HepG2 (cell line): Measurements from ENCODE around the gene DGAT2.

Experiments used
- EP300 ChIP-seq, 3 experiments: sonication (generic) in 1 of 3; formaldehyde crosslinking in 1 of 3; IDR thresholded peaks; 2 replicates each; pipeline versions ENCODE4 v1.5.1 to v1.6.1; 2011 to 2020; ENCODE audit warnings: low read depth in 2 of 3, low read length in 2 of 3, borderline replicate concordance in 1 of 3, improper control_type of control experiment in 1 of 3, mild to moderate bottlenecking in 1 of 3, missing genetic modification reagents in 1 of 3, moderate library complexity in 1 of 3
- GTF2F1 ChIP-seq: fragments of 150-350 bp; IDR thresholded peaks from 2 replicates; pipeline ENCODE4 v1.6.1; 2014; ENCODE audit warnings: low read length
- POLR2A ChIP-seq, 2 experiments: IDR thresholded peaks; 2 replicates each; pipeline ENCODE4 v1.6.1; 2011; ENCODE audit warnings: low read depth in 2 of 2, low read length in 2 of 2, mild to moderate bottlenecking in 1 of 2, moderate library complexity in 1 of 2; ENCODE audit not compliant: insufficient read depth in 1 of 2
- SP4 ChIP-seq: sonication (generic); formaldehyde crosslinking; IDR thresholded peaks from 2 replicates; pipeline ENCODE4 v1.8.1; 2023; ENCODE audit warnings: mild to moderate bottlenecking, missing genetic modification reagents
- ZNF432 ChIP-seq: sonication (generic); formaldehyde crosslinking; IDR thresholded peaks from 2 replicates; pipeline ENCODE4 v1.5.0; 2020; ENCODE audit warnings: missing genetic modification reagents, mild to moderate bottlenecking, borderline replicate concordance
- TF ChIP-seq, protein P1 (sequence below): sonication (generic); formaldehyde crosslinking; IDR thresholded peaks from 2 replicates; pipeline ENCODE4 v1.4.0; 2020; ENCODE audit warnings: mild to moderate bottlenecking, missing genetic modification reagents
- TF ChIP-seq, protein P2 (sequence below): sonication (generic); formaldehyde crosslinking; IDR thresholded peaks from 2 replicates; pipeline ENCODE4 v1.5.1; 2020; ENCODE audit warnings: mild to moderate bottlenecking, missing genetic modification reagents, moderate library complexity
- TF ChIP-seq, protein P3 (sequence below): sonication (generic); formaldehyde crosslinking; IDR thresholded peaks from 2 replicates; pipeline ENCODE4 v1.4.0; 2020; ENCODE audit warnings: missing genetic modification reagents, borderline replicate concordance

DNA sequence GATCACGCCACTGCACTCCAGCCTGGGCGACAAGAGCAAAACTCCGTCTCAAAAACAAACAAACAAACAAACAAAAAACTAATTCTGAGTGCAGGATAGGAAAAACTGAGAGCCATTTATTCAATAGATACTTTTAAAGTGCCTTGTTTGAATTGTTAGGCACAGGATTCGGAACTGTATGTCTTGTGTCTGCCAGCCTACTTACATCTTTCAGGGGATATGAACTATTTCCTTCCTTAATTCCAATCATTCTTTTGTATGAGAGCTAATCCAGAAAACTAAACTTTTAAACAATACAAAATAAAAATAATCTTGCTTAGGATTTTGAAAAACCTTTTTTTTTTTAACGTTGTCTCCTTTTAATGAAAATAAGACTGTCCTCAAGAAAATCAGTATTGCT is 59.0 kb downstream of the DGAT2 start:
- TF ChIP-seq SP4 (no peak), GTF2F1 (no peak), ZNF432 (CRISPR knock-in tag) (no peak), POLR2A (IDR thresholded peaks at IDR 0.05; ENCODE audit: insufficient read depth in 1 of 2, low read depth in 2 of 2, low read length in 2 of 2) (no peak), EP300 (IDR thresholded peaks at IDR 0.05; ENCODE audit: low read depth in 2 of 2, low read length in 2 of 2) (no peak), EP300 (CRISPR knock-in tag; IDR thresholded peaks at IDR 0.05; ENCODE audit: borderline replicate concordance) (no peak)
- TF ChIP-seq, protein P1, sequence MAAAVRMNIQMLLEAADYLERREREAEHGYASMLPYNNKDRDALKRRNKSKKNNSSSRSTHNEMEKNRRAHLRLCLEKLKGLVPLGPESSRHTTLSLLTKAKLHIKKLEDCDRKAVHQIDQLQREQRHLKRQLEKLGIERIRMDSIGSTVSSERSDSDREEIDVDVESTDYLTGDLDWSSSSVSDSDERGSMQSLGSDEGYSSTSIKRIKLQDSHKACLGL: no peak
- TF ChIP-seq, protein P2, sequence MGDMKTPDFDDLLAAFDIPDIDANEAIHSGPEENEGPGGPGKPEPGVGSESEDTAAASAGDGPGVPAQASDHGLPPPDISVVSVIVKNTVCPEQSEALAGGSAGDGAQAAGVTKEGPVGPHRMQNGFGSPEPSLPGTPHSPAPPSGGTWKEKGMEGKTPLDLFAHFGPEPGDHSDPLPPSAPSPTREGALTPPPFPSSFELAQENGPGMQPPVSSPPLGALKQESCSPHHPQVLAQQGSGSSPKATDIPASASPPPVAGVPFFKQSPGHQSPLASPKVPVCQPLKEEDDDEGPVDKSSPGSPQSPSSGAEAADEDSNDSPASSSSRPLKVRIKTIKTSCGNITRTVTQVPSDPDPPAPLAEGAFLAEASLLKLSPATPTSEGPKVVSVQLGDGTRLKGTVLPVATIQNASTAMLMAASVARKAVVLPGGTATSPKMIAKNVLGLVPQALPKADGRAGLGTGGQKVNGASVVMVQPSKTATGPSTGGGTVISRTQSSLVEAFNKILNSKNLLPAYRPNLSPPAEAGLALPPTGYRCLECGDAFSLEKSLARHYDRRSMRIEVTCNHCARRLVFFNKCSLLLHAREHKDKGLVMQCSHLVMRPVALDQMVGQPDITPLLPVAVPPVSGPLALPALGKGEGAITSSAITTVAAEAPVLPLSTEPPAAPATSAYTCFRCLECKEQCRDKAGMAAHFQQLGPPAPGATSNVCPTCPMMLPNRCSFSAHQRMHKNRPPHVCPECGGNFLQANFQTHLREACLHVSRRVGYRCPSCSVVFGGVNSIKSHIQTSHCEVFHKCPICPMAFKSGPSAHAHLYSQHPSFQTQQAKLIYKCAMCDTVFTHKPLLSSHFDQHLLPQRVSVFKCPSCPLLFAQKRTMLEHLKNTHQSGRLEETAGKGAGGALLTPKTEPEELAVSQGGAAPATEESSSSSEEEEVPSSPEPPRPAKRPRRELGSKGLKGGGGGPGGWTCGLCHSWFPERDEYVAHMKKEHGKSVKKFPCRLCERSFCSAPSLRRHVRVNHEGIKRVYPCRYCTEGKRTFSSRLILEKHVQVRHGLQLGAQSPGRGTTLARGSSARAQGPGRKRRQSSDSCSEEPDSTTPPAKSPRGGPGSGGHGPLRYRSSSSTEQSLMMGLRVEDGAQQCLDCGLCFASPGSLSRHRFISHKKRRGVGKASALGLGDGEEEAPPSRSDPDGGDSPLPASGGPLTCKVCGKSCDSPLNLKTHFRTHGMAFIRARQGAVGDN (CRISPR knock-in tag): no peak
- TF ChIP-seq, protein P3, sequence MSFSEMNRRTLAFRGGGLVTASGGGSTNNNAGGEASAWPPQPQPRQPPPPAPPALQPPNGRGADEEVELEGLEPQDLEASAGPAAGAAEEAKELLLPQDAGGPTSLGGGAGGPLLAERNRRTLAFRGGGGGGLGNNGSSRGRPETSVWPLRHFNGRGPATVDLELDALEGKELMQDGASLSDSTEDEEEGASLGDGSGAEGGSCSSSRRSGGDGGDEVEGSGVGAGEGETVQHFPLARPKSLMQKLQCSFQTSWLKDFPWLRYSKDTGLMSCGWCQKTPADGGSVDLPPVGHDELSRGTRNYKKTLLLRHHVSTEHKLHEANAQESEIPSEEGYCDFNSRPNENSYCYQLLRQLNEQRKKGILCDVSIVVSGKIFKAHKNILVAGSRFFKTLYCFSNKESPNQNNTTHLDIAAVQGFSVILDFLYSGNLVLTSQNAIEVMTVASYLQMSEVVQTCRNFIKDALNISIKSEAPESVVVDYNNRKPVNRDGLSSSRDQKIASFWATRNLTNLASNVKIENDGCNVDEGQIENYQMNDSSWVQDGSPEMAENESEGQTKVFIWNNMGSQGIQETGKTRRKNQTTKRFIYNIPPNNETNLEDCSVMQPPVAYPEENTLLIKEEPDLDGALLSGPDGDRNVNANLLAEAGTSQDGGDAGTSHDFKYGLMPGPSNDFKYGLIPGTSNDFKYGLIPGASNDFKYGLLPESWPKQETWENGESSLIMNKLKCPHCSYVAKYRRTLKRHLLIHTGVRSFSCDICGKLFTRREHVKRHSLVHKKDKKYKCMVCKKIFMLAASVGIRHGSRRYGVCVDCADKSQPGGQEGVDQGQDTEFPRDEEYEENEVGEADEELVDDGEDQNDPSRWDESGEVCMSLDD (CRISPR knock-in tag): no peak
